Measurements from ENCODE around the gene AMD1.

- TF ChIP-seq CTCF (IDR thresholded peaks at IDR 0.05; ENCODE audit: insufficient read depth, low read length, poor library complexity, severe bottlenecking) (no peak), EZH2phosphoT487 (conservative IDR thresholded peaks at IDR 0.05; ENCODE audit: low read length) (no peak)
Measured at GRCh38 chr6:110864824-110865223, 9.8 kb upstream of the AMD1 start.

All from SU-DHL-6 (cell line).